DMS153 treated with DMSO at 0.1 percent for 48 hours (cell line): ENCODE measurements around the gene GIPC3.

ENCODE experiments used
- DNase-seq: peaks from one replicate; lab custom pipeline; 2025; ENCODE audit not compliant: unreplicated experiment; lab: John Stamatoyannopoulos, UW

The GIPC3 gene

DNA sequence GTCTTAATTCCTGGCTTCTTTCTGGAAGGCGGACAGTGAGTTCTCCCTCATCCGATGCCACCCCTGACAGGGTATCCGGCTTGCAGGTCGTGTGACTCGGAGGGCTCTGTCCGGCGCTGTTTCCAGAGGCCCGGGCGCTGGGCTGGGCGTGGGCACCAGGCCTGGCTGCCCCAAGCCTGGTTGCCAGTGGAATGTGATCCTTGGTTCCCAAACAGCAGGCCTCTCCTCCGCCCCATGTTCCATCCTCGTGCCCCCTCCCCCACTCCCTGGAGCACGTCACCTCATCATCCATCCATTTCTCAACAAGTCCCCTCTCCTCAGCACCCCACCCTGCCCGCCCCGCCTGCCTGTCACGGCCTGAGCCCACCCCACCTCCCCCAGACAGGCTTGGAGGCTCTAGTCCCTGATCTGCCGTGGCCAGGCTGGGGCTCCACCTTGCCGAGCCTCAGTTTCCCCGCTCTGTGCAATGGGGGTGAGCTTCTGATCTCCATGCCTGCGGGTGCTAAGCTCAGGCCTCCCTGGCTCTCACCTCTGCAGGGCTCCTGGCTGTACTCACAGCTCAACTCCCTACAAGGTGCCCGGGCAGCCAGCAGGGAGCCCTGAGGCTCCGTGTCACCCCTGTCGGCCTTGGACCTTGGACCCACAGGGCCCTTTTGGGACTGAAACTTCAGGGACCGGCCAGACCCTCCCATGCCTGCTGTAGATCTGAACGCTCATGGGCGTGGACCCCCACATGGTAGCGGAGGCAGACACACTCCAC is 19.1 kb downstream of the GIPC3 start:
- DNase-seq: no peak

DNA sequence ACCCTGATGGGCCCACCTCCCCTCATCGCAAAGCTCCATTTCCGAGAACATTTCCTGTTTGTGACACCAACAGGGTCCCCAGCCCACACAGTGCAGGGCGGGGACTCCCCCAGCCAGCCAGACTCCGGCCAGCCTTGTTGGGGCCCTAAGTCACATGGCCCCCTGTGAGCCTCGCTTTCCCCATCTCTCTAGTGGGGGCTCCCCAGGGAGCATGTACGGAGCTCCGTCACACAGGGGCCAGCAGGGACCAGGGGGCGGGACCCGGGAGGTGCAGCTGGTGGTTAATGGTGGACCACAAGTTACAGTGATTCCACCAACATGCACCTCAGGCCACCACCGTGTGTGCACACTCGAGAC is 19.7 kb downstream of the GIPC3 start:
- DNase-seq: no peak

DNA sequence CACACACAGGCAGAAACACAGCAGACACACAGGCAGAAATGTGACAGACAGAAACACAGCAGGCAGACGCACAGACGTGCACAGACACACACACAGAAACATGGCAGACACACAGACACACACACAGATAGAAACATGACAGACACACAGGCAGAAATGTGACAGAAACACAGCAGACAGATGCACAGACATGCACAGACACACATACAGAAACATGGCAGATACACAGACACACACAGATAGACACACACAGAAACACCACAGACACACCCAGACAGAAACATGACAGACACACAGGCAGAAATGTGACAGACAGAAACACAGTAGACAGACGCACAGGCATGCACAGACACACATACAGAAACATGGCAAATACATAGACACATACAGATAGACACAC is 20.1 kb downstream of the GIPC3 start:
- no peak for DNase-seq

DNA sequence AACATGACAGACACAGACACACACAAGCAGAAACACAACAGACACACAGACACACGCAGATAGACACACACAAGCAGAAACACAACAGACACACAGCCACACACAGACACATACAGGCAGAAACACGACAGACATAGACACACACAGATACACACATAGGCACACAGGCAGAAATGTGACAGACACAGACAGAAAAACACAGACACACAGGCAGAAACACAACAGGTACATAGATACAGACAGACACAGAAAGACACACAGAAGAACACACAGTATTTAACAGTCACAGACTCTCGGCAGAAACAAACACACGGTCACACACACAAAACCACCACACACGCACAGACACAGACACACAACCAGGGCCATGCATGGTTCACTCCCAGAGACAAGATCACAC is 20.5 kb downstream of the GIPC3 start:
- DNase-seq: no peak

DNA sequence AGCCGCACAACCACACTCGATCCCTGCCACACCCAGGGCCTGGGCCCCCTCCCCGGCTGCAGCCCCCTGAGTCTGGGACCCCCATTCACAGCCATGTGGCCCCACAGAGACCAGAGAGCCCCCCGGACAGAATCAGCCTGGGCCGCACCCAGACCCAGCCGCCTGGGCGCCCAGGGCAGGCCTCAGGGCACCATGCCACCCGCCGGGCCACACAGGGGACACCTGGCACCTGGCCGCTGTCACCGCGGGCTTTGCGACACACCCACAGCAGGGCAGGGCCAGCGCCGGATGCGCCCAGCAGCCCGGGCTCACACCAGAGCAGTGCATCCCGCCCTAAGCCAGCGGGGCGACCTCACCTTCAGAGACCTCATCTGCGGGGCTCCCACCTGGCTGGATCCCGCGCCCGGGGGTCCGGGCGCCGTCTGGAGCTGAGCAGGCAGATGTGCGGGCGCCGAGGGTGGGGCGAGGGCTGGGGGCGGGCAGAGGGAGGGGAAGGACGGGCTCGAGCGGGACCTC is 21.0 kb downstream of the GIPC3 start:
- DNase-seq: peak; percentile 50

DNA sequence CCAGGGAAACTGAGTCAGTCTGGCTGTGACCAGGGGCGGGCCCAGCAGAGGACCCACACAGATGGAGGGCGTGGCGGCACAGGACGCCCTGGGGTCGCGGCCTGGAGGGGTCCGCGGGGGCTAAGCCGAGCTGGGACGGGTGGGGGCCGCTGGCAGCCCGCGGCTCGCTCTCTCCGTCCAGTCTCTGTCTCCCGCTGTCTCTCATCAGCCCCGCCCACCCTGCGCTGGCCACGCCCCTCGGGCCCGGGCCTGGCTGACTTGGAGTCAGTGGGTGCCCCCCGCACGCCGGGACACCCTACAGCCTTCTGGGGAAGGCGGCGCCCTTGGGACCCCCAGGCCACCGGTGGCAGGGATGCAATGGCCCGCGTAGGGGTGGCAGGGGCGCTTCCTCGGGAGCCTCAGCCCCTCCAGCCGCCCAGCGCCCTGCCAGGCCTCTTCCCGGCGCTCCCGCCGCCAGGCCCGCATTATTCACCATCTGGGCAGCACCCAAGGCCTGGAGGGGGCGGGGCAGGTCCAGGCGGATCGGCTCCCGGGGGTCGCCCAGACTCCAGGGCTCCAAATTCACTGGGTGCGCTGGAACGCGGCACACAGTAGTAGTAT is 21.5 kb downstream of the GIPC3 start, which contains the start of gene TBXA2R:
Gene TBXA2R, minus strand, starts transcription at position 186 of the 600 bp plus-strand sequence. CDS start 6,241 bp downstream, outside the sequence.
- no peak for DNase-seq

DNA sequence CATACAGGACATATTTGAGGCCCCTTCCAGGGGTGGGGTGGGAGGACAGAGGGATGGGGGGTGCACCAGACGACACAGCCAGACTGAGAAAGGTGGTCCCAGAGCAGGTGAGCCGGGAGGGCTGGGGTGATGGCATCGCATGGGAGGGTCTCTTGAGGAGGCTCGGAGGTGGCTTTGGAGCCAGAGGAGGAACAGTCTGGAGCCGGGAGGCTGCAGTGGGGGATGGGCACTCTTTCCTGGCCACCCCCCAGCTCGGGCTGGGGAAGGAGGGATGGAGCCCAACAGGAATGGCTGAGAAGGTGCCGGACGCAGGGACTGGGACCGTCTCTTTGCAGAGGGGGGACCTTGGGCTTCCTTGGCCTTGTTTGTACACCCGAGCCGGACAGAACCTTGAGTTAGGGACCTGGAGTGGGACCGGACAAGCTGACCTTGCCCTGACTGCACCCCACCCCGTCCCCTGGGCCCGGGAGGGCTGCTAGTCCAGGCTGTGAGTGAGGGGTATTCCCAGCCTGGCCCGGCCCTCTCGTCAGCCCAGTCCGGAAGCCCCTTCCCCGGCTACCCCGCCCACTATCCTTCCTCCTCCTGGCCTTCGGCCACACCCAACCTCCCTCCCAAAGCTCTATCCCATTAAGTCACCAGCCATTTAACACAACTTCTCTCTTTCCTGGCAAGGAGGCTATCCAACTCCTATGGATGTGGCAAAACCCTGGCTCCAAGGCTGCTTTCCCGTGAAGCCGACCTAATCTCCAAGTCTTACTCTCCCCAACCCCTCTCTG is 22.2 kb downstream of the GIPC3 start:
- DNase-seq: no peak

DNA sequence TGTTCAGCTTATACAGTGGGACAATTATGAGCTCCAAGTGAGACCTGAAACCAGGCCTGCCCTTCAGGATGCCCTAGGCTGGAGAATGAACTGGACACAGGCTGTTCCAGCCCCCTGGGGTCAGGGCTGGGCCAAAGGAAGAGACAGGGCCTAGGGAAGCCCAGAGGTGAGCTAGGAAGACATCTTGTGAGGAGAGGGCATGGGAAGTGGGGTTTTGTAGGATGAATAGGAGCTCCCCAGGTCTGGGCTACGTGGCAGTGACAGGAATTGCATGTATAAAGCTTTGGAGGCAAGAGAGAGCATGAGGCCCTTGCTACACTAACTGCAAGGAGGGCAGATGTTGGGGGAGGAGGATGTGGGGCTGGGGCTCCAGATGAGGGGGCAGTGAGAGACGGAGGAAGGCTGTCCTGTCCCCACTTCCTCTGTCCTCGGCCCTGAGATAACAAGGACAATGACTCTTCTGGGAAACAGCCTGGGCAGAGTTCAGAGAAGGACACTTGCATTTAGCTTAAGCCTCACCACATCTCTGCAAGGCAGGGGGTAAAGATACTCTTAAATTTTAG is 22.9 kb downstream of the GIPC3 start:
- DNase-seq: no peak

DNA sequence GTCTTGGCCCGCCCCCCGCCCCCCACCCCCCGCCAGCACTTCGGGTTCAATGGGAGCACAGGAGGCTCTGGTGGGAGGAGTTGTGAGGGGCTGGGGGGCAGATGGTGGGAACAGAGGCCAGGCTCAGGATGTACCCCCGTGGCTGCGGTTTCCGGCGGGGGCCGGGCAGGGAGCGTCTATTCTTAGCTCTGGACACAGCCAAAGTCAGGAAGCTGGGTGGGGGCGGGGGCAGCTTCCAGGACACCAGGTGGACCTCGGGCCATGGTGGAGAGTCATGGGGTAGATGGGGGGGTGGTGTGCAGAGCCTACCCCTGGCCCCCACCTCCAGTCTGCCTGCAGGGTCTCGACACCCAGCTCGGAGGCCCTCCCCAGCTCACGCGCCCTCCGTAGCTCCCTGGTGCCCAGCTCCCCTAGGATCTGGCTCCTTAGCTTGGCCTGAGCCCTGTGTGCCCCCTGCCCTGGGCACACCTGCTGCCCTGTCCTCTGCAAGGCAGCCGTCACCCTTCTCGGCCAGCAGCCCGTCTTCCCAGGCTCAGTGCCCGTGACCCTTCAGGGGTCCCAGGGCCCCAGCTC is 23.6 kb downstream of the GIPC3 start:
- no peak for DNase-seq

DNA sequence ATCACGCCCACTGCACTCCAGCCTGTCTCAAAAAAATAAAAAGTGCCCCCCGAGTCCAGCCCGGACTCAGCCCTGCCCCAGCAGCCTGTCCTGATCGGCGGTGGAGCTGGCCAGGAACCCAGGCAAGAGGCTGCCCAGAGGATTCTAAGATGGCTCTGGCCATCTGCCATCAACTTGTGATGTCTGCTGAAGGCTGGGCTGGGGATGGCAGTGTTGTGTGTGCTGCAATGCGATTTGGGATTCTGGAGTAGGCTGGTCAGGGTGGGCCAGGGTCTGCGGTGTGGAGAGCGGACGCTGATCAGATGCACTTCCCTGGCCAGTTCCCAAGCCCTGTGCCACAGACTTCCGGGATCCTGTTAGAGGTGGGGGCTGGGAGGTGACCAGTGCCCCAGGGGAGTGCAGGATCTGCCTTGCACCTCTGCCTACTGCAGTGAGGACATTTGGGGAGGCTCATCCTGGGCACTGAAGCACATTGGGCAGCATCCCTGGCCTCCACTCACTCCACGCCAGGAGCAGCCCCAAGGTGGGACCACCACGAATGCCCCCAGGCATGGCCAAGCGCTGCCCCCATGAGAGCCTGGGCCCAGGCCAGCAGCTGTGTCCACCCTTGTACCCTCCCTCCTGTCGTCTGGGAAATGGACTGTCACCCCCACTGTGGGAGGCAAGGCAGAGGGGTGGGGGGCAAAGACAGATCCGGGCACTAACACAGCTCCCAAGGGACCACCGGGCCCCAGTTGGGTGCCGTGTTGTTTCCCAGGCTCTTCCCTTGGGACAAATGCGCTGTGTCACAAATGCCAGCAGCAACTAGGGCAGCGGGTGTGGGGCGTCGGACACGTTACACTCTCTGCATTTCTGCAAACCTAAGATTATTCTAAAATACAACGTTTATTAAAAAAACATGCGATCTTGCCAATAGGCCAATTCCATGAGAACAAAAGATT is 24.8 kb downstream of the GIPC3 start:
- no peak for DNase-seq

DNA sequence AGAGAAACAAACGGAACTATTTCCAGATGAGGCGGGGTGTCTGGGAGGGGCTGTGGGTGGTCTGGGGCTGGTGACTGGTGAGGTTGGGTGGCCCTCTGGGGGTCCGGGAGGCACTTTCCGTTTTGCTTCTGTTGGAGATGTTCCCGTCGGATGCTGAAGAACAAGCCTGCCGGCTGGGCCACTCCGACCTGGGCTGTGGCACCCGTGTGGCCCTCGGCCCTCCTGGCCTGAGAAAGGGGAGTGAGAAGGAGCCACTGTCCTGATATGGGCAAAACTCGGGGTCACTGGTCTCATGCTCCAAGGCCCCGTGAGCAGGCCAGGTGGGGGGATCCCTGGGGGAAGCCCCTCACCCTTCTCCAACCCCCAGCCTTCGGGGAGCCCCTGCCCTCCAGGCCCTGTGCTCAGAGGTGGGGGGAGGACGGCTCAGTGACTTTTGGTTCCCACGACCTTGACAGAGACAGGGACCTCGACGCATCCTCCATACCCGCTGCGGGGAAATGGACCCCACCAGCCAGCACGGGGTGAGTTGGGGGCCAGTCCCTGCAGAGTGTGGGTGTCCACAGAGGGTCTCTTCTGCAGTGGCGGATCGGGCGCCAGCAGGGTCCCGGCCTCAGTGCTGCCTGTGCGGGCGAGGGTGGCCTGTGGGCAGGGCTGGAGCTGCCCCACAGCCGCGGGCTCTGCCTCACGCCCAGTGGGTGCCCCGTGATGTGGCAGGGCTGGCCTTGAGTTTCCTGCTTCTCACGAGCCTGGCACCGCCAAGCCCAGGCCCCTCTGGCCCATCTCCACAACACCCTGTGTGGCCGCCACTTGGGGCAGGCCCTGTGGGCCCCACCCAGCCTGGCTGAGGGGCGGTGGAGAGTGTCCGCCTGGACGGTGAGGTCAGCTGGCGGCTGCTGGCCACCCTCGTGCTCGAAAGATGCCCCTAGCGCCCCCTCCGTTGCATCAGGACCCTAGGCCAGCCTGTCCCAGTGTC is 25.8 kb downstream of the GIPC3 start:
- no peak for DNase-seq

DNA sequence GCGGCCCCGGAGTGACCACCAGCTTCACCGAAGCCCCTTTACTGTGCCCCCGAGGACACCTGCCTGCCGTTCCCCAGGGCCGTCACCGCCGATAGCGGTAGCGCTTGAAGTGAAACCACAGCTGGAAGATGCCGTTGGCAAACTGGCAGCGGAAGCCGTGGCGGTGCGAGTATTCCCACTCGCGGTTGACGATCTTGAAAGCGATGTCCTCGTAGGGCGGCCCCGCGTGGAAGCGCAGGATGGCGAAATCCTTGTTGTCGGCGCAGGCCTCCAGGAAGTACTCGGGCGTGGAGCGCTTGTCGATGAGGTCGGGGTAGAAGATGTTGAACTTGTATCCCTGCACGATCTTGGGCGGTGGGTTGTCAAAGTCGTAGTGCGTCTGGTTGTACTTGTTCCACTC is 26.6 kb downstream of the GIPC3 start:
- DNase-seq: no peak

DNA sequence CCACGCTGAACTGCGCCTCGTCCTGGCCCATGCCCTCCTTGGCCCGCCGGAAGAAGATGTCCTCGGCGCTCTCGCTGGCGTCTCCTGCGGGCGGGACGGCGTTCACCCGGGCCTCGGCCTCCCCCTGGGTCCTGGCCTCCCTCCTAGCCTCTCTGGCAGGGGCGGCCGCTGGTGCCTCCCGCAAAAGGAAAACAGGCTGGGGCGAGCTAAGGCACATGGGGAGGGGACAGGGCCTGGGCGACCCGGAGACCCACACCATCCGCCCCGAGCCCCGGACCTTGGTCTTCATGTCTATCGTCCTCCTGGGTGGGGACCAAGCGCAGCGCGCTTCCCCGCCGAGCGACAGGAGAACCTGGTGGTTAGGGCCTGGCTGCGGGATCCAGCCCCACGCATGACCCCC is 27.1 kb downstream of the GIPC3 start:
- no peak for DNase-seq

DNA sequence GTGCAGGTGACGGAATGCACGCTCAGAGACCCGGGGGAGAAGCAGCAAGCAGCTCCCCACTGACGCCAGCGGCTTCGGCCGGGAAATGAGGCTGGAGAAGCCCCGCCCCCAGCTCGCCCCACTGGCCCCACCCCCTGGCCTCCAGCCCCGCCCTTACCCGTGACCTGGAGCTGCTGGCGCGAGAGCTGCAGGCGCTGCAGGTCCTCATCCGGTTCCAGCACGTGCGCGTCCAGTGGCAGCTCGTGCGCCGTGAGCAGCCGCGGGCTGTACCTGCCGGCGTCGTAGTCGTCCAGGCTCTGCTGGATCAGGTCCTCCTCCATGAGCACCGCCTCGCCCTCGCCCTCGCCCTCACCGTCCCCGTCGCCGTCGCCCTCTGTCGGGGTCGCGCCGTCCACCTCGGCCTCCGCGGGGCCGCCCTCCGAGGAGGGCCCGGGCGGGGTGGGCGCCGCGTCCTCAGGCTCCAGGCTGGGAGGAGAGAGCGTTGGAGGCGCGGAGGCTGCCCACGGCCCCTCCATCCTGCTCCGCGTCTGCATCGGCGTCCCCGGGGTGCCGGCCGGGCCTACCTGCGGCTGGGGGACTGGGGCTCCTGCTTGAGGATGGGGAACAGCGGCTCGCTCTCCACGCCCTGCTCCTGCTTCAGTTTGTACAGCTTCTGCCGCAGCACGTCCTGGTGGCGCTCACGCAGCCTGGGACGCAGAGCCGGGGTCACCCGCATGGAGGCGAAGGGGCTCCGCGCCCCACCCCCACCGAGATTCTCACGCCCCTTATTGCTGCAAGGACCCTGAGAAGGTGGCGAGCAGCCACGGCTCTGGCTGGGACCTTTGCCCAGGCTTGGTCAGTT is 27.8 kb downstream of the GIPC3 start:
- DNase-seq: no peak

DNA sequence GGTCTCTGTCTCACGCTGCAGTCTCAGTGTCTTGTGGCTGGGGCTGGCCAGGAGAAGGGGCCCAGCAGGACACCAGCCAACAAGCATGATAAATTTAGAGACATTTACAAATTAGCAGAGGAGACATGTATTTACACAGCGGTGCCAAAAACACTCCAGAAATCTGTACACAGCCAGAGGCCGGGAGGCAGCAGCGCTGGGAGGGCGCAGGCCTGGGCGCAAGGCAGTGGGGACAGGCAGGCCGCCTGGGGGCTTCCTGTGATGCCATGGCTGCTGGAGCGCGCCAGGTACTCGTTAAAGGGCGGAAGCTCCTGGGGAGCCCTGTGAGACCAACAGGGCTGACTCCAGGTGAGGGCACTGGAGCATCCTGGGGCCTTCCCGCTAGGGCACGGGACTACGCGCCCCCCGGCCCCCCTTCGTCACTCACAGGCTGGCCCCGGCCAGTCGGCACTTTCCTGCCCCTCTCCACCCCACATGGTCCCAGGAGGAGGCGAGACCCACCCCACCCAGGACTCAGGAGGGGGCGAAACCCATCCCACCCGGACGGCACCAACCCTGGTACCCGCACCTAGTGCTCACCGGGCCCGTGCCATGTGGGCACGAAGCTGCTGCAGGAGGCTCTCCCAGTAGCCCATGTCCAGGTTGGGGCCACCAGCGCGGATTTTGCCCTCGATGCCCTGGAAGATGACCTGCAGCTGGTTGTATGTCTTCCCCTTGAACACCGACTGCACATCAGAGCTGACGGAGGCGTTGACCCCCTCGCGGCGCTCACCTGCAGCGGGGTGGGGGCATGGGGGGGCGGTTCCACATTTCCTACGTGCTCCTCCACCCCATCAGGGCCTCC is 28.8 kb downstream of the GIPC3 start:
- DNase-seq: no peak

DNA sequence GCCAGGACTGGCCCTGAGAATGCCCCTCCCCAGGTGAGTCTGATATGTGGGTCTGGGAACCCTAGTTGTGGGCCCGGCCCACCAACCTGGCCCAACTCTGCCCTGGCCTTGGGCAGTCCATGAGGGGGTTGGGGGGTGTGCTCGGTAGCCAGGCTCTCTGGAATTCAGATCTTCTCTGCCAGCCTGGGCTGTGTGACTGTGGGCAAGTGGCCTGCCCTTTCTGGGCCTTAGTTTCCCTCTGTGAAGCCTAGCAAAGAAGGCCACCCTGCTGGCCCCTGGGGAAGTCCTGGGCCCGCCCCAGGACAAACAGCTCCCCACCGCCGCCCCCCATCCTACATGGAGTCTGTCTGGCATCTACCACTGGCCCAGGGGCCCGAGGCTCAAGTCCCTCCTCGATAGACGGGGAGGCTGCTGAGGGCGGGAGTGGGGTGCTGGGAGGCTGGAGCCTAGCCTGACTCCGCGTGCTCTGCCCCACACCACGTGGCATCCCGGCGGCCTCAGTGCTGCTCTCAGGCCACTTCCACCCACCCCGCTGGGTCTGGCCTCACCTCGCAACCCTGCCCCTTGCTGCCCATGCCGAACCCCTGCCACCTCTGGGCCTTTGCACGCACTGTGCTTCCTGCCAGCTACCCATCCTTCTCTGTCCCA is 29.7 kb downstream of the GIPC3 start:
- DNase-seq: no peak
